Endodermal cell (in vitro differentiated cells): ENCODE data around the gene EIF5A2. TPM values are rescaled to one million over a fixed set of nuclear protein-coding genes. Genes with fewer than 3 reads are reported as not detected.
"Not testable (repeated sequence)": the region's sequence is repeated elsewhere in the genome, so short reads cannot be mapped to it uniquely, and the experiment has no call there.

Experiments used
- DNase-seq: peaks from one replicate; pipeline ENCODE4 v3.0.0-alpha.2; 2017
- H3K27ac ChIP-seq: 2 replicates; pipeline ENCODE4 v1.5.1; 2013; ENCODE audit warnings: mild to moderate bottlenecking, low read depth, low read length, moderate library complexity
- H3K27me3 ChIP-seq: 2 replicates; pipeline ENCODE4 v1.6.1; 2013; ENCODE audit warnings: mild to moderate bottlenecking, low read length, moderate library complexity; ENCODE audit not compliant: insufficient read depth, control insufficient read depth, poor library complexity, severe bottlenecking
- H3K36me3 ChIP-seq: 2 replicates; pipeline ENCODE4 v1.7.0; 2013; ENCODE audit warnings: mild to moderate bottlenecking, low read length, moderate library complexity; ENCODE audit not compliant: control insufficient read depth, insufficient read depth
- H3K4me1 ChIP-seq: one replicate; pipeline ENCODE4 v1.7.0; 2013; ENCODE audit warnings: low read length; ENCODE audit not compliant: control insufficient read depth, insufficient read depth
- H3K4me3 ChIP-seq: 2 replicates; pipeline ENCODE4 v1.5.1; 2013; ENCODE audit warnings: mild to moderate bottlenecking, low read length, moderate library complexity
- H3K9ac ChIP-seq: 2 replicates; pipeline ENCODE4 v1.6.1; 2013; ENCODE audit warnings: mild to moderate bottlenecking, low read length, moderate library complexity; ENCODE audit not compliant: poor library complexity, severe bottlenecking; ENCODE audit errors: extremely low read depth
- H3K9me3 ChIP-seq: 2 replicates; pipeline ENCODE4 v1.6.1; 2013; ENCODE audit warnings: mild to moderate bottlenecking, low read length, moderate library complexity; ENCODE audit not compliant: control insufficient read depth
- H3K27ac Mint-ChIP-seq: 2 replicates; pipeline ENCODE4 v1.8.0; 2020; ENCODE audit warnings: mixed read lengths
- H3K27me3 Mint-ChIP-seq: 2 replicates; pipeline ENCODE4 v1.8.0; 2021; ENCODE audit warnings: mild to moderate bottlenecking, mixed read lengths; ENCODE audit not compliant: insufficient read depth
- H3K36me3 Mint-ChIP-seq: 2 replicates; pipeline ENCODE4 v1.8.0; 2020; ENCODE audit warnings: low read depth, mixed read lengths
- H3K4me1 Mint-ChIP-seq: 2 replicates; pipeline ENCODE4 v1.8.0; 2020; ENCODE audit warnings: mixed read lengths
- H3K4me3 Mint-ChIP-seq: 2 replicates; pipeline ENCODE4 v1.8.0; 2020; ENCODE audit warnings: mild to moderate bottlenecking, moderate library complexity, mixed read lengths
- H3K9me3 Mint-ChIP-seq: 2 replicates; pipeline ENCODE4 v1.8.0; 2020; ENCODE audit warnings: mild to moderate bottlenecking, mixed read lengths
- CTCF ChIP-seq: fragments of 200-600 bp; sonication (generic); conservative IDR thresholded peaks from 2 replicates; pipeline ENCODE4 v1.5.0; 2021; ENCODE audit warnings: antibody characterized with exemption, mild to moderate bottlenecking
- WGBS, 2 experiments: methylation state at CpG; one replicate each; pipeline versions ENCODE4 v1.1.5 to v1.1.7; 2013; ENCODE audit warnings: missing lambda C conversion rate in 2 of 2, mixed read lengths in 1 of 2; ENCODE audit not compliant: insufficient coverage in 1 of 2, insufficient read length in 1 of 2; 5-methylcytosine and 5-hydroxymethylcytosine counted together
- total RNA-seq, 2 donors: library from RNA; stranded (reverse); fragmentation: NEBNext Ultra II Directional in 1 of 2; extraction: Animal tissue kit (Norgen Biotek cat#: 25700) in 1 of 2; gene quantifications; 2 replicates in 1 of 2; 3 replicates in 1 of 2; pipeline ENCODE4 v1.2.1, GENCODE V29; 2021

The EIF5A2 gene
- total RNA-seq, 2 donors from 2014 or later, result 8.4 to 12.4 TPM

GRCh38 chr3:170893895-170894294 lies 14.5 kb downstream of the EIF5A2 start:
- Histone ChIP-seq H3K27me3 (no peaks in the 10 kb centered on the region), H3K36me3 (peaks cover 11% of the 10 kb centered on the region), H3K9ac (no peak overlapping the region), H3K9me3 (peaks cover 20% of the 10 kb centered on the region), H3K27ac (no peak overlapping the region), H3K4me3 (no peak overlapping the region), H3K4me1 (no peaks in the 10 kb centered on the region)
- 94 to 97% methylated on average over 8 of the region's 8 CpGs for WGBS, 2 experiments
- H3K36me3 Mint-ChIP-seq, result peaks cover 33% of the 10 kb centered on the region
- TF ChIP-seq CTCF, result no peak
- H3K27me3 Mint-ChIP-seq, result no peaks in the 10 kb centered on the region
- no peak overlapping the region for H3K4me3 Mint-ChIP-seq
- peaks cover 20% of the 10 kb centered on the region for H3K9me3 Mint-ChIP-seq
- no peak for DNase-seq
- no peaks in the 10 kb centered on the region for H3K4me1 Mint-ChIP-seq
- H3K27ac Mint-ChIP-seq, result no peak overlapping the region

GRCh38 chr3:170889630-170890029 lies 18.8 kb downstream of the EIF5A2 start:
- DNase-seq, result no peak
- 100% methylated on average over 1 of the region's 1 CpG for WGBS, 2 experiments
- H3K4me1 Mint-ChIP-seq, result no peaks in the 10 kb centered on the region
- H3K36me3 Mint-ChIP-seq, result peaks cover 4% of the 10 kb centered on the region
- H3K4me3 Mint-ChIP-seq, result no peak overlapping the region
- Histone ChIP-seq H3K27me3 (no peaks in the 10 kb centered on the region), H3K9ac (no peak overlapping the region), H3K27ac (no peak overlapping the region), H3K4me3 (no peak overlapping the region), H3K4me1 (no peaks in the 10 kb centered on the region), H3K36me3 (peaks cover 5% of the 10 kb centered on the region), H3K9me3 (no peaks in the 10 kb centered on the region)
- H3K27me3 Mint-ChIP-seq, result no peaks in the 10 kb centered on the region
- TF ChIP-seq CTCF, result no peak
- peaks cover under 1% of the 10 kb centered on the region for H3K9me3 Mint-ChIP-seq
- no peak overlapping the region for H3K27ac Mint-ChIP-seq

- no peak overlapping the region for H3K27ac Mint-ChIP-seq
- H3K4me3 Mint-ChIP-seq, result no peak overlapping the region
- H3K4me1 Mint-ChIP-seq, result peaks cover 2% of the 10 kb centered on the region
- Histone ChIP-seq H3K4me1 (no peaks in the 10 kb centered on the region), H3K4me3 (no peak overlapping the region), H3K27ac (no peak overlapping the region), H3K27me3 (no peaks in the 10 kb centered on the region), H3K9me3 (no peaks in the 10 kb centered on the region), H3K9ac (no peak overlapping the region), H3K36me3 (peaks cover 5% of the 10 kb centered on the region)
- peaks cover 5% of the 10 kb centered on the region for H3K9me3 Mint-ChIP-seq
- H3K27me3 Mint-ChIP-seq, result no peaks in the 10 kb centered on the region
- no peak for DNase-seq
- H3K36me3 Mint-ChIP-seq, result peaks cover 9% of the 10 kb centered on the region
- TF ChIP-seq CTCF, result no peak
These were observed 19.3 kb downstream of the EIF5A2 start for GRCh38 chr3:170889132-170889531.

- peak overlapping the region; percentile 35 for H3K4me3 Mint-ChIP-seq
- 77 to 81% methylated on average over 13 to 20 of the region's 24 CpGs for WGBS, 2 experiments
- not testable (repeated sequence) for H3K9ac ChIP-seq, H3K9me3 ChIP-seq, H3K4me1 Mint-ChIP-seq, DNase-seq, H3K4me1 ChIP-seq, H3K27me3 ChIP-seq, H3K4me3 ChIP-seq, H3K36me3 ChIP-seq, H3K27me3 Mint-ChIP-seq, H3K27ac ChIP-seq, H3K9me3 Mint-ChIP-seq, H3K36me3 Mint-ChIP-seq
- H3K27ac Mint-ChIP-seq, result peak overlapping the region; percentile 87
These were observed 24.1 kb downstream of the EIF5A2 start for GRCh38 chr3:170884109-170884930.

GRCh38 chr3:170878688-170879087 lies 29.7 kb downstream of the EIF5A2 start:
- not testable (repeated sequence) for H3K4me1 Mint-ChIP-seq, H3K36me3 ChIP-seq, H3K4me3 Mint-ChIP-seq, H3K27ac ChIP-seq, DNase-seq, H3K27ac Mint-ChIP-seq, H3K27me3 ChIP-seq, H3K9me3 ChIP-seq, H3K4me1 ChIP-seq, H3K36me3 Mint-ChIP-seq, H3K4me3 ChIP-seq, H3K27me3 Mint-ChIP-seq, H3K9ac ChIP-seq
- H3K9me3 Mint-ChIP-seq, result peaks cover 10% of the 10 kb centered on the region
- no CpG with 5 or more reads among the region's 5 CpGs for WGBS, 2 experiments
